Measurements from ENCODE around the gene GALNT14.
"Not testable (repeated sequence)": the region's sequence is repeated elsewhere in the genome, so short reads cannot be mapped to it uniquely, and the experiment has no call there.

Gene GALNT14

DNA sequence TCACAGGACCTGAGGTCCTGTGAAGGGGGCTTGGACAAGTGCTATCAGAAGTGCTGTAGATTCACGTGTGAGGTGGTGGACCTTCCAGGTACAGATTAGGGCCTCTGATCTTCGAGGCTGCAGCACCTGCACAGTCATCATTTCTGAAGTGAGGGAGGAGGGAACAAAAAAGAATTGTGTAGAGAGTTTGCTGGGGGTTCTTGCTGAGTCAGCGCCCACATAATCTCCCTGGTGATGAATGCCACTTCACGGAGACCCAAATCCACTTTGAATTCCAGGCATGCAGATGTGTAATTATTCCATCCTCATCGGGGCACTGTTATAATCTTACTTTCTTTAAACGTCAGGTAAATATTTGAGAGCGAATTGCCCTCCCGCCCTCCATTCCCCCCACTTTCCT is 202.4 kb downstream of the GALNT14 start:
- no peak for DNase-seq

DNA sequence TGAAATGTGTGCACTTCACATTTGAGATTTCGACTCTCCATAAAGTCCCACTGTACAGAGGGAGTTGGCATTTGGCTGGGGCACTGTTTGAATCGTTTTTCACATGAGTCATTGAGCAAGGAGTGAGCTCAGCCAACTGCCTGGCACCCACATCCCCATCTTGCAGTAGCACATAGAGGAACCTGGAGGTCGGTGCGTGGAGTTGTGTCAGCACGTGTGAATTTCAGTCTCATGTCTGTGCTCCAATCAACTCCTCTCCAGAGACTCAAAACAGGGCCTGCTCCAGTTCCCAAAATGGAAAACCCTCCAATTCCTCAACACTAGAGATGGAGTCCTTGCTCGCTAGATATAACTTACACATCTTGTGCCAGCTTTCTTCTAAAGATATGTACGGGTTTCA is 204.2 kb downstream of the GALNT14 start:
- no peak for DNase-seq

DNA sequence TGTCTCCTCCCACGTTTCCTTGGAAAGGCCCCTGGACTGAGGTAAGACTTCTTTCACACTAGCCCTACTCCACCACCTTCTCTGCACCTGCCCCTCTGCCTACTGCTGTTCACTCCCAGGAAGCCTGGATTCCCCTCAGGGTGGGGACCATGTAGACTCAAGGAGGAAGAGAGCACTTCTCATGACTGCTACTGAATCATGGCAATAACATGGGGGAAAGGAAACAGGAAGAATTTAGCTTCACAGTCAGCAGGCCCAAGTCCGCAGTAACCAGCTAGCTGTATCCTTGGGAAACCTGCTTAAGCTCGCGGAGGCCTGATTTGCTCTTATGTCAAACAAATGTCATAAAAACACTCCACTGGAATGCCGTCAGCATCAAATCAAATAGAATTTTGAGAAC is 204.7 kb downstream of the GALNT14 start:
- no peak for DNase-seq

DNA sequence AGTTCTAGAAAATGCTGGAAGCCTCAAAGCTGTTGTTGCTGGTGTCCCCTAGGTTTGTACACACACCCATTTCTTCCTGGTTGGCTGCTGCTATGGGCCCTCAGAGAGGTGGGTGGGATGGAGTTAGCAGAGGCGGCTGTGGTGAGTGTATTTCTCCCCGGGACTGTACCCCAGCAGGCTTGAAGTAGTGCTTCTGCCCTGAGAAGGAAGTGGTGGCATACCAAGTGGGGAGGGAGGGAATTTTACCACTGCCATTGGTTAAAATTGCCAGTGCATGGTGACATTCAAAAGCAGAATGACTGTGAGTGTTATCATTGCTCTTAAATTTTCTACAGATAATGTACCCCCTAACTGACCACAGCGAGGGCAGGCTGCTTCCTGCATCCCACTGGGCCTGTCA is 205.4 kb downstream of the GALNT14 start:
- DNase-seq: no peak

DNA sequence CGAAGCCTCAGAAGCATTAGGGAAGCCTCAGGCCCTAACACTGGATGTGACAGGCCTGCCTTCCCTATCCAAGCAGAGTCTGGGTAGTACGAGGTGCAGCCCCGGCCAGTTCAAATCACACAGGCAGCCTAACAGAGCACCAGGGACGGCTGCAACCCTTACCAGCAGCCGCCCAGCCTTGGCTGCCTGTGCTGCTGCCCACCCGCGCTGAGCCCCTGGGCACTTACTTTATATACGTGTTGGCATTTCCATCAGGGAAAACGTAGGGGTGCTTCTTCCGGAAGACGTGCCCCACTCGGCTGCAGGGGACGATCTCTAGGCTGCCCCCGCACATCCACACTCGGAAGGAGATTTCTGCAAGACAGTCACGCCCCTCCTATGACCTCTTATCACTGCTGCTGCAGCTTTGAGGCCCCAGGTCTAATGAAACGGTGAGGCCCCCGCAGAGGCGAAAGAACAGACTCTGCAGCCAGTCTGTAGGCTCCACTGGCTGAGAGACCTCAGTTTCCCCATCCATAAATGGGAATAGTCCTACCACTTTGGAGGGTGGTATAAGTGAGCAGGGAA is 206.3 kb downstream of the GALNT14 start:
- DNase-seq: no peak

DNA sequence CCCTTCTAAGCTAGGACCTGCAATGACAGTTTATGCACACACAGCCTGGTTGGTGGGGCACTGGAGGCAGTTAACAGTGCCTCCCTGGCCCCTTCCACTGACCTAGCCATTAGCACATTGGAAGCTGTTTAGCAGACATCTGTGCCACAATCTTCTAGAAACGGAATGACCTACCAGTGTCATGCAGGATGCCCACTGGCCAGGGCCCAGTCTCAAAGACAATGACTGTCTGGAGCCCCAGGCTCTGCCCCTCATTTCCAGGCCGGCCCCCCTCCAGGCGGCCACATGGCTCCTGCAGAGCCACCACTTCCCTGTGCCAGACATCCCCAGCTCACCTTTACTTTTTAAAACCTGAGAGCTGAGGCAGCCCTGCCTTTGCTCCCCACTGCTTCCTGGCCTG is 207.5 kb downstream of the GALNT14 start:
- no peak for DNase-seq

DNA sequence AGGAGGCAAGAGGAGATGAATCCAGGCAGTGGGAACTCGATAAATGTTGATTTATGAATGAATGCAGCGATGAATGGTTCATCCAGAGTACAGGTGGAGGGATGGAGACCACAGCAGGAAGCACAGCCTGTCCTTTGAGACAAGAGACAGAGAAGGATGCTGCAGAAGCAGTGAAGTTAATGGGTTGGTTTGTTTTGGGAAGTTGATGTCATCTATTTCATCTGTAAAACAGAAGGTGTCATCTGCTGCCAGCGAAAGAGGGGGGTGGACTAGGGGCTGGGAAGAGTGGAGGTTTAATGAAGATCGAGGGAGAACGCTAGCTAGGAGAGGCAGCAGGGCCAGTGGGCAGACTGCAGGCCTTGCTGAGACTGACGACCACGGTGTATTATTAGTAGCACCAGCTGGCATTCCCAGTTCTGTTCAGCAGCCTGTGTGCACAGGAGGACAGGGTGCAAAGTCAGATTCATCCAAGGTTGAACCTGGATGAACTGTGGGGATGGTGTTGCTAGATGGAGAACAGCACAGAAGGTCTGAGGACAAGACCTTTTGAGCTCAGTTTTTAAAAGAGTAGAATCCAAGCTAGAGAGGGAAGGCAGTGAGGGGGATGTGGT is 210.7 kb downstream of the GALNT14 start:
- DNase-seq: no peak

DNA sequence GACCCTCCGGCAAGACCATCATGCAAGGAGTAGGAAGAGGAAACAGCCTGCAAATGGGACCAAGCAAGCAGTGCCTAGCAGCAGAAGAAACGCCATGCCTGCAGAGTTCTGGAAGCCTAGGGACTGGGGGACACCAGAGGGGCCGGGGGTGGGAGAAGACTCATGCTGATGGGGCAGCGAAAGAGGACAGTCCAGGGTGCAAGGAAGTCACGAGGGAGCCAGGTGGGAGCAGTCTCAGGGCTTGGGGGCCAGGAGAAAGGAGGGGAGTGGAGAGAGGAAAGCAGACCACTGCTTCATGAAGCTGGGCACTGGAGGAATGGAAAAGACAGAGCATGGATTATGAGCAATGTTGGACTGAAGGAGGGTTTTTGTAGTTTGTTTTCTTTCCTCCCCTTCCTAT is 211.6 kb downstream of the GALNT14 start:
- no peak for DNase-seq

DNA sequence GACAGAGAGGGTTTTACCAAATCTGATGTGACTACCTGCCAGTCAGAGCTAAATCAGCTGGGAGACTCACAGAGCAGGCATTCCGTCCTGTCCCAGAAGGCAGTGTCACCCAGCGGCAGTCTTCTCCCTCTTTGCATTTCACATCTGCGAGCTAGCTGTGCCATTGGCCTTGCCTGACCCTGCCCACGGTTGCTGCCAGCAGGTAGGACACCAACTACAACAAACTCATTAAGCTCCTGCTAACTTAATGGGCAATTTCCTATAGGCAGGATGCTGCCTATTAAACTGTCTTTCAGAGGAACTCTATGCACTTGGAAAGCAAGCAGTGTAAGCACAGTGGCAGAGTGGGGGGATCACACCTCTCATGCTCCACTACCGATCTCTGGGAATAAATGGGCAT is 214.6 kb downstream of the GALNT14 start:
- no peak for DNase-seq

DNA sequence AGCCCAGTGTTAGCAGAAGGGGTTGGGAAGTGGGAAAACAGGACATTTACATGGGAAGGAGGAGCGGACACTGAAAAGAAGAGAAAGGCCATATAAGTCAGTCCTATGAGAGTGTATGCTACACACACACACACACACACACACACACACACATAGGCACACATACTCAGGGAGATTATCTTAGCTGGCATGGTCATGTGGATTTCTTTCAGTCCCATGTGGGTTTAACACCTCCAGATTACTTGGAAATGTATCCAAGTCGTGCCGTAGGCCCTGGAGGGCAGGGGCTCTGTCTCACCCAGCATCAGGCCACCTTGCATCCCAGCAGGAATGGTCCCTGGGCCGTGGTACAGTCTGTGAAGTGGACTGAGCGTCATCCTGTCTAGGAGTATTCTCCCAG is 217.7 kb downstream of the GALNT14 start:
- no peak for DNase-seq

DNA sequence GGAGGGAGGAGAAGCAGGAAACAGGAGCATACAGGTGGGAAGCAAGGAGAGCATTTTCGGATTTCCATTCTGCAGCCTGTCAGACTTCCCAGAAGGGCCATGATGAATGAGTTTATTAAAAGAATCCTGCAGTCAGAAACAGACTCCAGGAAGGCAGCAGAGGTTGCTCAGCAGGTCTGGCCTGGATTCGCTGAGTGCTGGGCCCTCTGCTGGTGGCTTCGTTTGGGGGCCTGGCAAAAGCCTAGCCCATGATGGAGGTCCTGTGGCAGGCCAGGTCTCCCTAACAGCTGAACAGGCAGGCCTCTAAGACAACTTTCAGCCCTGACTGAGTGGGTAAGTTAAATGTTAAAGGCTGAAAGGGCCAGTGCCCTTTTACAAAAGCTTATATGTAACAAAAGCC is 222.8 kb downstream of the GALNT14 start:
- DNase-seq: peak in 1 of 2 experiments; percentile 20

DNA sequence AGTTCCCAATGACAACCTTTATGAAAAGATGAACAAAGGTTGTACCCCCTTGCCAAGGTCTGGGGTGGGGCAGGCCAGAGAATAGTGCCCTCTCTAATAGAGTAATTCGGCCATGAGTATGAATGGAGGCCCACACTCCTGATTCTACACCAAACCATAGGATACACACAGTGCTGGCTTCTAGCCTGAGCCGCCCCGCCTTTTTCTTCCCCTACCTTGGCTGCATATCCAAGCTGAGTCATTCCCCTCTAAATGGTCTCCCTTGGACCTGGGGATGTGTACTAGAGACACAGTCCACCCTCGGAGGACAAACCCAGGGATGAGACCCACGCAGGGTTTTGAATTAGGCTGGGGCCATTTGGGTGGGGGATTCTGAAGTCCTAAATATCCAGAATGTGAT is 223.8 kb downstream of the GALNT14 start:
- no peak for DNase-seq

DNA sequence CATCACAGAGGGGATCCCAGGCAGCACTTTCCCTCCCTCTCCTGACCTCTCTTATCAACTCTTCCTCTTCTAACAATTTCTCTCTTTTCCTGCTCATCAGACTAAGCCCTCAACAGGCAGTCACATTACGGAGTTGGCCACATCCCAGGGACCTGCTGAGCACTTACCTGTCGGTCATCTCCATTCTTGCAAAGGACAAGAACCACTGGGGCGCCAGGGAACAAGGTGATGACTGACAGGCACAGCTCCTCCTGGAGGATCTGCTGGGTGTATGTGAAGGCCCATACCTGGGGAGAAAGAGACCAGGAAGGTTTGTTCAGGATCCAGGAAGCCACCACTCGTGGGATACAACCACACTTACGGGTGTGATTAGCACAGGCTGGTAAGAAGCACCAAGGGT is 226.2 kb downstream of the GALNT14 start:
- no peak for DNase-seq

DNA sequence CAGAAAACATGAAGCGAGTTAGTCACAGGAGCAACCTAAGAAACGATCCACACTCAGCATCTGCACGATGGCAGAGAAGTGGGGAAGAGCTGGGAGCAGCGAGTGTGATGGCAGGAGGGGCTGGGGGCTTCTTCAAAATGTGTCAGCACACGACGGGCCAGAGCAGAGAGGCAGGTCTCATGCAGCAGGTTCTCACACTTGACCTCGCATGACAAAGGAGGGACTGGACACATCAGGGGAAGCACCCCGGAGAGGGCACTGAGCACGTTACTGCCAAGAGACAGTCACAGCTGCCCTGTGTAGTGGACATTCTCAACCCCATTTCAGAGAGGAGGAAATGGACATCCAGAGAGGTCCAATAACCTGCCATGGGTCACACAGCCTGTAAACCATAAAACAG is 226.9 kb downstream of the GALNT14 start:
- no peak for DNase-seq

DNA sequence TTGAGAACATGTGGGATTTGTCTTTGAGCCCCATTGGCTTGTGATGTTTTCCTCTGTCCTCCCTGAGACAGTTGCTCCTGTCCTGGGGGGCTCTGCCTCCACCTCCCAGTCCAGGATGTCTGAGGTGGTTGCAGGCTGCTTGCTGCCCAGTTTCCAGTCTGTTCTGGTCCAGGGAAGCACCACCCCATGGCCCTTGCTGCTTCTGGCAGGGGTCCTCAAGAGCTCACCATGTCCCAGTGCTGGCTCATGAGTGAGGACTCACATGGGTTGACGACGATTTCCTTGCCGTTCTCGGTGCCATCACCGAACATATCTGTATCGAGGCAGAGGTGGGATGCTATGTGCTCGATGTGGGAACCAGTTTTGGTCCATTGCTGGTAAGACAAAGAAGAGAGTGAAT is 227.6 kb downstream of the GALNT14 start:
- no peak for DNase-seq

DNA sequence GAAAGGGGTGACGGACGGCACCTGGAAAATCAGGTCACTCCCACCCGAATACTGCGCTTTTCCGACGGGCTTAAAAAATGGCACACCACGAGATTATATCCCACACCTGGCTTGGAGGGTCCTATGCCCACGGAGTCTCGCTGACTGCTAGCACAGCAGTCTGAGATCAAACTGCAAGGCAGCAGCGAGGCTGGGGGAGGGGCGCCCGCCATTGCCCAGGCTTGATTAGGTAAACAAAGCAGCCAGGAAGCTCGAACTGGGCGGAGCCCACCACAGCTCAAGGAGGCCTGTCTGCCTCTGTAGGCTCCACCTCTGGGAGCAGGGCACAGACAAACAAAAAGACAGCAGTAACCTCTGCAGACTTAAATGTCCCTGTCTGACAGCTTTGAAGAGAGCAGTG is 233.8 kb downstream of the GALNT14 start:
- DNase-seq: not testable (repeated sequence)

DNA sequence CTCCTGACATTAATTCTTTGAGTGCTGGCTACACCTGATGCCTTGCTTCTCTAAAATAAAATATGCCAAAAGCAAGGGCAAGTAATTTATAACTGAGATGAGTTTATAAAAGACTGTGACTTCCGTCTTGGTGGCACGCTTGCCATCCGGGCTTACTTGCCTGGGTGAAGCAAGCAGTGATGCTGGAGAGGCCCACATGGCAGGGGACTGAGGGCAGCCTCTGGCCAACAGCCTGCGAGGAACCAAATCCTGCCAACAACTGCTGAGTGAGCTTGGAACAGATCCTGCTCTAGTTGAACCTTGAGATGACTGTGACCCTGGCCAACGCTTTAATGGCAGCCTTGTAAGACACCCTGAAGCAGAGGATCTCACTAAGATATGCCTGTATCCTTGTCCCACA is 234.9 kb downstream of the GALNT14 start:
- no peak for DNase-seq

DNA sequence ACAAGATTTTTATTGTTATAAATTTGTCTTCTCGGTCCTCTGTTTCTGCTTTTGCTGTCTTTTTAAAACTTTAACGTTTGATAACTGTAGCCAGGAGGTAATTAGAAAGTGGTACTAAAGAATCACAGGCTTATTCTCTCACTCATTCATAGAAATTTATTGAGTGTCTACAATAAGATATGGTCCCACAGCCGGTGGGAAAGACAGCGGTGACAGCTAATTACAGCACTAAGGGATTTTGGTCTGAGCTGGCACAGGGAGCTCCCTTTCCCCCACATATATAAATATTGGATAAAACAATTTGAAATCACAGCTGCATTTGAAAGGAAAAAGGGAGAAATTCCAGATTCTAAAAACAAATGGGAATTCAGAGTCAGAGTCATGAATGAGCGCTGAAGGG is 237.9 kb downstream of the GALNT14 start:
- no peak for DNase-seq

DNA sequence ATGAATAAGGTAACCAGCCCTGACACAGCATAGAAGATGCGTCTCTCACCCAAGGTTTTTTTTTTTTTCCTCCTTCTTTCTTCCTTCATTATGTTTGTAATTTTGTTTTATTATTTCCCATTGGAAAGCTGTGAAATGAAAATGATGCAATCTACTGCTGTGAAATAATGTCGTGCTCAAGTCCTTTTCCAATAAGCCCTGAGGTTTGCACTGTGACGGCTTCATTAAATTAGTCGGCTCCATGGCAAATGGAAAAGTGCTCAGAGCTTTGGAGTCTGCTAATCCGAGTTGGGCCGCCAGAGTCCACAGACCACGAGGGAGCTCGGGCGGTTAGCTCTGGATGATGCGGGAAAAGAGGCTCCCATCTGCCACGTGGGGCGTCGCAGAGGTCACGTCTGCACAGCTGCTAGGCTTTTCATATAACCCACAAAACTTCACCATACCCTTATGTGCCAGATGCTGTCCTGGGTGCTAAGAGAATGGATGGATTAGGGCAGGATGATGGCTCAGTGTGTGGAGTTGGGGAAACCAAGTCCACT is 238.7 kb downstream of the GALNT14 start:
- DNase-seq: peak; percentile 54 to 82

DNA sequence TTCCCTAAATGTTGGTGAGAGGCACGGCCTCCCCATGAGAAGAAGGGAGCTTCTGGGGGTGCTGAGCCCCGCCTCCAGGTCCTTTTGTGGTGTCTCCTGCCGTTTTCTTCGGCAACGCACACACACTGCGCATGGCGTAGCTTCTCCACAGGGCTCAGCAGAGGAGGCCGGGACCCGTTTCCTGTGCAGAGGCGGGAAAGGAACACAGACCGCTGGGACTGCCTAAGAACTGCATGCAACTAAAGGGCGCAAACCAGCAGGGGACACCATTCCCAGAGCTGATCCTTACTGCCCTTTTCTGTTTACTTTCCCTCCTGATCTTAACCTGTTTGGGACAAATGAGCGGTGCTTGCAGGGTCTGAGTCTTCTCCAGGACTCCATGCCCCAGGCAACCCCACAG is 240.7 kb downstream of the GALNT14 start:
- DNase-seq: no peak

DNA sequence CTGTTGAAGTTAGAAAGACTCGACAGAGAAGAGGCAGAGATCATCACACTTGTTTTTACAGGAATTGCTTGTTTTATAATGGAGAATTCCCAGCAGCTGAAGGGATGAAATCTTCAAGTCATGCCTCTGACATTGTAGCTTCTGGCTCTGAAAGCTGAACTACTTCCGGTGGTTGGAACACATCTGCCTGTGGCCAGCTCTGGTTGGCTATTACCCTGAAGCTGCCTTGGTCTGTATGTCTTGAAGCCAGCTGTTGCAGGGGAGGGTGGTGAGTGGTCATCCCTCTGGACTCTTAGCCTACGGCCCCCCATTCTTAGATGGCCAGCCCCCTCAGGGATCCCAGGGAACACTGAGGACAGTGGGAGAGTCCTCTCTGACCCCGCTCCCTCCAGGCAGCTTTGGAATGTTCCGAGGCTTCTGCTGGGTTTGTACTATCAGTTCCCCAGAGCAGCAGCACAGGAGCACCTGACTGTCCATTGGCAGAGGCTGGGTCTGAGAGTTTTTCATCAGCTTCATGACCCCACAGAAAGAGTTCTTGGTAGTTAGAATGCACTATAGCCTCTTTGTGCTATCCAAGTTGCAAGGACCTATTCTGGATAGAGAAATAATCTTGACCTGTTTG is 243.6 kb downstream of the GALNT14 start:
- DNase-seq: no peak

DNA sequence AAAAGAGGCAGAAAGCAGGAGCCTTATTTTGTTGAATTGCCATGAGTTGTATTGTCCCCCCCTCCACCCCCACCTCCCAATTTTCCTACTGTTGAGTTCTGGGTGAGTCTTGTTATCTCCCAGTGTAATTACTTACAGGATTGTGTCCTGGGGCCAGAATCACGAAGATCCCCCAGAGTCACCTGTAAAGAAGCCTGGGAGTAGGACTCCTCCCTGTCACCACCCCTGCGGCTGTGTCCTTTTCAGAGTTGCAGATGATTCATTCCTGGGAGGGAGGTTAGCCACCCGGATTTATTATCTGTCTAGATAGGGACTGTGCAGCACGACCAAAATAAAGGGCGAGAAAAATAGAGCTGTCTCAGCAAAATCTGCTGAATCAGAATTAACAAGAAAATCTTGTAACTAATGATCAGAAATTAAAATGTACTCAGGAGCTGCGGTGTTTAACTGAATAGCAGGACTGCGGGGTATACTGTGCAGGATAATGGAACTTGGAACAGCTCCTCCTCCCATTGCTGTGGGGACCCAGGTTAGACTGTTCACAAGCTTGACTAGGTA is 249.3 kb downstream of the GALNT14 start:
- DNase-seq: no peak

DNA sequence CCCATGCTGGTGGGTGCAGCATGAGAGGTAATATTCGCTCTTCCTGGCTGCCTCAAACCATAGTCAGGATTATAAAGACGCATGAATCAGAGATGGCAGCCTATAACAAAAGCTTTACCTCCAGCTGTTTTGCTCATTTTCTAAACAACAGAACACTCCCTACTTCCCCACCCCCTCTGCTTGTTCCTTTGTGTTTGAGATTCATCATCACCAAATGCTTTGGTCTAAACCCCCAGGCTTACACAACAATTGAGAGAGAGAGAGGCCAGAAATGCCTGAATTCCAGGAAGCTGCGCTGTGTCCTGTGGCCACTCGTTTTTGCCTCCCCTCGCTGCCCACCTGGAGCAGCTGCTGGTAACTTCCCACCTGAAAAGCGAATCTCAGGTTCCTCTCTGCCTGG is 252.2 kb downstream of the GALNT14 start:
- DNase-seq: no peak

DNA sequence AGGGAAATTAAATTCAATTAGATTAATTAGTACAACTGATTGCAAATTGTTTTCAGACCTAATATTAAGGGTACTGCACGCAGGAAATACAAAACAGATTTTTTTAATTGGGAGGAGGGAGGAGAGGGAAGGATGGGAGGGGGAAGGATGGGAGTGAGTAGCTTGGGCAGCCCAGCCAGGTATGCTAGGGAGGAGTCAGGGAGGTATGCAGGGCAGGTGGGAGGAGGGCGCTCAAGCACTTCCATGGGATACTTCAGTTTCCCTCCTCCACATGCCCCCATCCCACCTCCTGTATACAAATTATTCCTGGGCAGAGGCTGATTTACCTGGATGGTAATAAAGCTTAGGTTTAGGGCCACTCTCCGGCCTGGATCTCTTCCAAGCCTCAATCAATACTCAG is 254.4 kb downstream of the GALNT14 start:
- no peak for DNase-seq
